GM12891 (cell line): ENCODE results near the gene HS6ST2.

ENCODE experiments used
- DNase-seq: peaks from one replicate; pipeline ENCODE4 v3.0.0; 2011; ENCODE audit warnings: low spot score; ENCODE audit not compliant: insufficient read length
- FAIRE-seq: peaks from 2 replicates; lab custom pipeline; 2011; peaks lifted over from hg19 to GRCh38; lab: Jason Lieb, UNC
- PAX5 ChIP-seq: IDR thresholded peaks from 2 replicates; pipeline ENCODE4 v1.6.1; 2011; ENCODE audit warnings: low read length, moderate library complexity, mild to moderate bottlenecking; ENCODE audit not compliant: insufficient read depth, severe bottlenecking
- POLR2A ChIP-seq: IDR thresholded peaks from 2 replicates; pipeline ENCODE4 v1.6.1; 2011; ENCODE audit warnings: low read depth, low read length, control low read depth
- POLR2AphosphoS5 ChIP-seq: IDR thresholded peaks from 2 replicates; pipeline ENCODE4 v1.6.1; 2011; ENCODE audit warnings: low read depth, low read length, control low read depth
- POU2F2 ChIP-seq: IDR thresholded peaks from 2 replicates; pipeline ENCODE4 v1.6.1; 2011; ENCODE audit warnings: low read depth, mild to moderate bottlenecking, control low read depth, low read length, moderate library complexity
- SPI1 ChIP-seq: IDR thresholded peaks from 2 replicates; pipeline ENCODE4 v1.6.1; 2011; ENCODE audit warnings: low read depth, low read length, control low read depth
- TAF1 ChIP-seq: IDR thresholded peaks from 2 replicates; pipeline ENCODE4 v1.6.1; 2011; ENCODE audit warnings: low read depth, low read length, control low read depth

HS6ST2 gene

DNA sequence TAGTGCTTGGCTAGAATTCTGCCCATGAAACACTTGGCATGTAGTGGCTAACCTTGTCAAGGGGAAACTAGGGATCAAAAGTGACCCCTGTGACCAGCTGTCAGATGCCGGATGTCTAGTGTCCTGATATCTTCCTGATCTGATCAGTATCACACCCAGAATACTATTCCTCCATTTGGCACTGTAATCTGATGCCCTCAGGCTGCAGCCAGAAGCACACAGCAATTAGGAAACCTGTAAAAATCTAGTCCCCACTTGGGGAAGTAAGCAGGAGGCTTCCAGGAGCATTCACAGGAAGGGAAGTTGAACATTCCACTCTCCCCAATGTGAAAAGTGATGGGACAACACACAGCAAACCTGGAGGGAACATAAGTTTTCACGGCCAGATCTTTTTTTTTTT lies 125.1 kb downstream of the HS6ST2 start:
- DNase-seq, result no peak
- no peak for FAIRE-seq
- TF ChIP-seq SPI1, result no peak

DNA sequence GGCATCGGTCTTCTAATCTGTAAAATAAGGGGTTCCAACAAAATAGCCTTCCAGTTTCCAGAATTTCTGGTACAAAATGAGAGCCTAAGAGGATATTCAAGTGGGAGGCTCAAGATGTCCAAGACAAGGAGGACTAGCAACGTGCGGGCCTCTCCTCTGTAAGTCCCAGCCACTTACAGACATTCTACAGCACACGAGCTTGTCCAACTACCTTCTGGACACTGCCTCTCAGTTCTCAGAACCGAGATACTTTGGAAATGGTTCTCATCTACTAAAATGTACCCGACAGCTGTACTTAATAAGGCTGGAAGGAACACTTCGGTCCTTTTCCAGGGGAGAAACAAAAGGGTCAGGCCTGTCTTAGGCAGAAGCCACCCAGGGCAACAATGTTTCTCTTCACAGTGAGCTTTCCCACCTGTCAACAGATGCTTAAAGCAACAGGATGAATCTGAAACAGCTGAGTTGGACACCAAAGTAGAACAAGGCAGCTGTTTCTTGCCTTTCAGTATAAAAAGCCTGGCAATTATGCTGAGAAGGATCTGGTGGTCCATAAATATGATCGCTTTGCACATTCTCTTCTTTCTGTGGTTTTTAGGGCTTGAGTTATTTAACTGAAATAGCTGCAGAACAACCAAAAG lies 127.0 kb downstream of the HS6ST2 start:
- no peak for TF ChIP-seq POLR2A
- no peak for TF ChIP-seq POU2F2
- no peak for TF ChIP-seq PAX5
- TF ChIP-seq SPI1, result no peak
- no peak for TF ChIP-seq TAF1
- no peak for TF ChIP-seq POLR2AphosphoS5
- FAIRE-seq (no peak), DNase-seq (no peak)

DNA sequence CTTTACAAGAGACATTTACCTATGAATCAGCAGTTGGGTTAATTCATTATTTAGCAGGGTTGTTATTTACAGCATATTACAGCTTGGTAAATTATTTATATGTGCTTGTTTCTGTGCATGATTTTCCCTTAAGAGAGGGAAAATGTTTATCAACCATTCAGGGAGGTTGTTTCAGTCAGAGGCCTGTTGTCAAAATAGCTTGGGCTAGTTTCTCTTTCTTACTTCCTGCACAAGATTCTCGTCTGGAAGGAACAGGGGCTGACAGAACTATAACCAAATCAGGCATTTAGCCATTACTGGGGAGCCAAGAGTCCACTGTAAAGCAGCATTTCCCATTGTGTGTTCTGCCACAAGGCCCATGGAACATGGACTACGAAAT lies 135.8 kb downstream of the HS6ST2 start:
- FAIRE-seq, result no peak
- TF ChIP-seq POU2F2 (no peak), POLR2A (no peak)
- DNase-seq, result no peak

DNA sequence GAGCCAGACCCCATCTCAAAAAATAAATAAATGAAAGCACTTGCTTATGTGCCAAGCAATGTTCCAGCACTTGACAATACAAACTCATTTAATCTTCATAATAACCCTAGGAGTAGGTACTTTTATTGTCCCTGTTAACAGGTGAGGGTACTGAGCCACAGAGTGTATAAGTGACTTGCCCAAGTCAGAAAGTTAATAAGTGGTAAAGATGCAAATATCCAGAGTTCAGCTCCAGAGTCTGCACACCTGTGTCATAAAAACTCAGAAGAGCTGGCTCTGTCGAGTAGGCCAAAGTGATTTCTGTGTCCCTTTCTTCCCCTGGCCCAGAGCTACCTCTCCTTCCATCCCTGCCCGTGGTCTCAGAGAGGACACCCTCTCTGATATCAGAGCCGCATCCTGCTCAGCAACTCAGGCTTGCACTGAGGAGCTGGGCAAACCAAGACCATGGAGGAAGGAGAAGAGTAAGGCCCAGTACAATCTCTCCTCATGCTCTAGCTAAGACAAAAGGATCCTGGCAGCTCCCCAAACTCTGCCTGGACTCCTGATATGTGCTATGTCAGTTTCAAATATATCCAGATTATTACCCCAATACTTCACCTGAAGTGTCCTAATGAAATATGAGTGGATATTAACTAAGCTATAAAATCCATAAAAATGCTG lies 136.3 kb downstream of the HS6ST2 start:
- FAIRE-seq (no peak), DNase-seq (no peak)
- TF ChIP-seq TAF1, result no peak
- no peak for TF ChIP-seq POLR2AphosphoS5
- TF ChIP-seq POLR2A, result no peak
- no peak for TF ChIP-seq SPI1
- TF ChIP-seq POU2F2, result no peak
- TF ChIP-seq PAX5, result no peak

DNA sequence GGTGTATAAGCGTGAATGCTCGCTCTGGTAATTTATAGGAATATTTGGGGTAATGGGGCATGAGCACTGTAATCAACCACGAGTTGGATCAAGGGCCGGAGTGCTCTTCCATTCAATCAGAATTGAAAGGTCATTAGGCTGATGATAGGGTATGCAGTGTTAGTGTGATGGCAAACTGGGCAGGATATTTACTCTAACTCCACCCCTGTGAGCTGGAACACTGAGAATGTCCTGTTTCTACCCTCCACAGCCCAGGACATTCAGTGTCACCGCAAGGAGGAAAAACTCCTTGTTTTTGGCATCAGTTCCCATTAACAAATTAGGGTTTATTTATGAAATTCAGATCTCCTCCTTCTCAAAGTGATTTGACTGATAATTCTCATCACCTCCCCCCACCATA lies 137.8 kb downstream of the HS6ST2 start:
- no peak for FAIRE-seq
- DNase-seq, result no peak
- TF ChIP-seq POLR2A, result no peak

DNA sequence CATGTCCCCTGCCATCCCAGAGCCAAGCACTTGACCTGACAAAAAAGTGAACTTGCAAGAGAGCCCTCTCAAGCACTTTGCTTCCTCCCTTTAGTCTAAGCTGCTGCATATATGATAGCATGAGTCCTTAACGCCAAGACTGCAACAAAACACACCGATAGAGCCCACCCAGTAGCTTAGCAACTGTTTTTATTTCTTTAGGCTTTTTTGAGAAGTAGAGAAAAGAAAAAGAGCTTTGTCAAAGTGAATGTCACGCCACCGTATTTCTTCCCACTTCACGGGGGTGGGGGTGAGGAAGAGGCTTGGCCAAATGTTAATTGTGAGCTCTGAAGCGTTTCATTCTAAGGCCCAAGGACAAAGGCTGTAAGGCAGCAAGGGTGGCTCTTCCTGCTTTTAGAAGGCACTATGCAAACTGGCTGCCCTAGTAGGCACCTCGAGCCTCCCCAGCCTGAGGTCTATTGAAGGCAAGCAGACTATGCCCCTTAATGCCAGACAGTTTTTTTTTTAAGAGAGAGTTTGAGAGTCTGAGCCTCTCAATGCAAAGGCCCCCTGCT lies 138.6 kb downstream of the HS6ST2 start:
- DNase-seq (no peak), FAIRE-seq (no peak)
- TF ChIP-seq POLR2A (no peak), PAX5 (no peak), POU2F2 (no peak), POLR2AphosphoS5 (no peak), SPI1 (no peak), TAF1 (no peak)

DNA sequence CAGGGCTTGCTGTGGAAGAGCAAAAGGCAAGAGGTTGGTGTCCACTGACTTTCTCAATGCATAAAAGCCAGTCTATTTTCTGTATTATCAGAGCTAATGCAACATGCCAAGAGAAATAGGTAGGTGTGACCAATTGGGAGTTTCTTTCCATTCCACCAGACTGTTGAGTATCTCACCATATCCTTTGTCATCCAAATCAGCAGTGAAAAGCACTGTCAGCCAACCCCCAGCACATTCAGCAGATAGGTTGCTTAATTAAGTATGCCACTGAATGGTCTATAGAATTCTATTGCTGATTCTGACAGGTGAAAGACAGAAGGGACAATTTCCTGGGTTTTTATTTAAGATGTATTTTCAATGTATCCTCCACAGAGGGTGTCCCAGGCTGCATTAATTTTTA lies 139.8 kb downstream of the HS6ST2 start:
- no peak for FAIRE-seq
- DNase-seq, result no peak
- TF ChIP-seq TAF1 (no peak), POU2F2 (no peak), POLR2A (no peak), PAX5 (no peak), SPI1 (no peak), POLR2AphosphoS5 (no peak)

DNA sequence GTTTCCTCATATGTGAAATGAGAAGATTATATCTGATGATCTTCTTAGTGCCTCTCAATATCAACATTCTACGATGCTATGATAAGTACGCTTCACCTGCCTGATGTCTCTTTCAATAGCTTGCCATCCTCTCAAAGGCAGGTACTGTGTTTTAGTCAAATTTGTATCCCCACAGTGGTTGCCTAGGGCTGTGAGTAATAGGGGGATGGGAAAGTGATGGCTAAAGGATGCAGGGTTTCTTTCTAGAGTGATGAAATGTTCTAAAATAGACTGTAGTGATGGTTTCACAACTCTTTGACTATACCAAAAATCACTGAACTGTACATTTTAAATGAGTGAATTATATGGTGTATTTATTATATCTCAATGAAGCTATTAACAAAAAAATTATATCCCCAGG lies 142.8 kb downstream of the HS6ST2 start:
- FAIRE-seq (no peak), DNase-seq (no peak)
- no peak for TF ChIP-seq SPI1
- no peak for TF ChIP-seq POLR2A

DNA sequence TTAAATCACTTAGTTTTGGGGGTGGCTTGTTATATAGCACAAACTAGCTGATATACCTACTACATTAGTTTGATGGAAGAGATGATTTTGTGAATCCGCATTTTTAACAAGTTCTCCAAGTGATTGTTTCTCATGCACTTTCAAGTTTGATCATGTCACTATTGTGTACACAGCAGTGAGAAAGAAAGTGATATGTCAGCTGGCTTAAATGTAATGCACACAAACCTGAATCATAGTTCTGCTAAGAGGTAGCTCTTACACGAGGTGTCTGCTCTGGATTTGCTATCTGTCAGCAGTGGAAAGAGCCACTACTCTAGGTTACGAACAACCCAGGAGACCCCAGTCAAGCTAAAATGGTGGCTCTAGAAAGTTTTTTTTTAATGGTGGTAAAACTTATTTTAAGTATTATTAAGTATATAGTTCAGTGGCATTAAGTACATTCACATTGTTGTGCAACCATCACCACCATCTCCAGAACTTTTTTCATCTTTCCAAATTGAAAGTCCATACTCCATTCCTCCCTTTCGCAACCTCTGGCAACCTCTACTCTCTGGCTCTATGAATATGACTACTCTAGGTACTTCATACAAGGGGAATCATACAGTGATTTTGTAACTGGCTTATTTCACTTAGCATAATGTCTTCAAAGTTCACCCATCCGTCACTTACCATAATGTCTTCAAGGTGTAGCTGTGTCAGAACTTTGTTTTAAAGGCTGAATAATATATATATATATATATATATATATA lies 147.3 kb downstream of the HS6ST2 start:
- FAIRE-seq (no peak), DNase-seq (no peak)
- TF ChIP-seq POU2F2 (no peak), TAF1 (no peak), POLR2A (no peak), SPI1 (no peak), POLR2AphosphoS5 (no peak), PAX5 (no peak)

DNA sequence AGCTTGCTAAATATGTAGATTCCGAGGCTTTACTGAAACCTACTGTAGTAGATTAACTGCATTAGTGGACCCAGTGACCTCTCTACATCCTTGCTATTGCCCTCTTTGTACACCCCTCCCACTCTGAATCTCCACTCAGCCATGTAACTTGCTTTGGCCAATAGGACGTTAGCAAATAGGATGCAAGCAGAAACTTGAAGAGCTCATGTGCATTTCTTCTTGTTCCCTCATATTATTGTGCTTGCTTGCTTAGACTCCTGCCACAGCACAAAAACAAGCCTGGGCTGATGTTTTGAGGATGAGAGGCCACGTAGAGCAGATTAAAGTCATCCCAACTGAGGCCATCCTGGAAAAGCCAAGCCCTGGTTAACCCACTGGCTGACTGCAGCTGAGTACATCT lies 147.9 kb downstream of the HS6ST2 start:
- FAIRE-seq, result no peak
- TF ChIP-seq POU2F2, result no peak
- TF ChIP-seq SPI1, result no peak
- no peak for TF ChIP-seq POLR2A
- no peak for TF ChIP-seq TAF1
- TF ChIP-seq POLR2AphosphoS5, result no peak
- no peak for TF ChIP-seq PAX5
- DNase-seq, result no peak

DNA sequence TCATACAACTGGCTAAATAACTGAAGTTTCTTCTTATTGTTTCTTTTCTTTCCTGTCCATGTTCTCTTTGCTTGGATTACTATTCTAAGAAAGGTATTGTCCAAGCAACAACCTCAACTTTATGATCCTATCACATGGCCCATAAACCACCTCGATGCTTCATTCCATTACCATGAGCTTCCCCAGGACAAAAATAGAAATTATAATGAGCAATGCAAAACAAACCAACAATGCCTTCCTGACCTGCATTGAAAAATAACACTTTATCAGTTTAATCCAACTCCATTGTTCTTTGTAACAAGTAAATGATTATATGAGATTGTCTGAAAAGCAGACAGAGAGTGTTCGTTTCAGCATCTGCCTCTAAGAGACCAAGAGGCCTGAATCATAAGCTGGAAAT lies 148.8 kb downstream of the HS6ST2 start:
- FAIRE-seq (no peak), DNase-seq (no peak)
- TF ChIP-seq SPI1 (no peak), POLR2A (no peak), TAF1 (no peak), PAX5 (no peak), POLR2AphosphoS5 (no peak), POU2F2 (no peak)
